Activated effector memory CD4-positive, alpha-beta T cell treated with Interleukin-2 at 50 U/mL for 16 hours (primary cell): ENCODE results near the gene CELA3B.
"Not testable (repeated sequence)": the region's sequence is repeated elsewhere in the genome, so short reads cannot be mapped to it uniquely, and the experiment has no call there.

ENCODE experiments used
- DNase-seq: peaks from one replicate; pipeline ENCODE4 v3.0.0-alpha.2; 2020

Gene CELA3B

DNA sequence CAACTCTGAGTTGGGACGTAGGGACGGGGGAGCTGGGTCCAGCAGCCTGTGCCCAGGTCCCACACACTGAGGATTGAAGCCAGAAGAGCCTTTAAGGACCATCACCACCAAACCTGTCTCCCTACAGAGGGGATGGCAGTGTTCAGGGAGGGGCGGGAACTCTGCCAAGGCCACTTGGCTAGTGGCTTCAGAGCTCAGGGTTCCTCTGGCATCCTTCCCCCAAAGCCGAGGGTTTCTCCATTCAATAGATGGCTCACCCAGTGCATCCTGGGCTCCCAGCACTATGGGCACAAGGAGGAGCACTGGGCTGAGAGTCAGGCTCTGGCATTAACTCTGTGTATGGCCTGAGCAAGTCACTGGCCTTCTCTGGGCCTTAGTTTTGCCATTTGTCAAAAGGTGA, 4.4 kb downstream of the CELA3B start:
- DNase-seq = not testable (repeated sequence)

DNA sequence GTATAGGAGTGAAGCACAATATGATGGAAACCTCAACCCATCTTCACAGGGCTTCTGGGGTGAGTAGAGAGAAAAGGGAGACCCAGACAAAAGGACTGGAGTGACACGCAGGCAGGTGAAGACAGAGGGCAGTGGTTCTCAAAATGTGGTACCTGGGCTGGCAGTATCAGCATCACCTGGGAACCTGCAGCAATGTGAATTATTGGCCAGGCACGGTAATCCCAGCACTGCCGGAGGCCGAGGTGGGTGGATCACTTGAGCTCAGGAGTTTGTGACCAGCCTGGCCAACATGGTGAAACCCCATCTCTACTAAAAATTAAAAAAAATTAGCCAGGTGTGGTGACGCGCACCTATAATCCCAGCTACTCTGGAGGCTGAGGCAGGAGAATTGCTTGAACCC, 5.3 kb downstream of the CELA3B start:
- not testable (repeated sequence) for DNase-seq

DNA sequence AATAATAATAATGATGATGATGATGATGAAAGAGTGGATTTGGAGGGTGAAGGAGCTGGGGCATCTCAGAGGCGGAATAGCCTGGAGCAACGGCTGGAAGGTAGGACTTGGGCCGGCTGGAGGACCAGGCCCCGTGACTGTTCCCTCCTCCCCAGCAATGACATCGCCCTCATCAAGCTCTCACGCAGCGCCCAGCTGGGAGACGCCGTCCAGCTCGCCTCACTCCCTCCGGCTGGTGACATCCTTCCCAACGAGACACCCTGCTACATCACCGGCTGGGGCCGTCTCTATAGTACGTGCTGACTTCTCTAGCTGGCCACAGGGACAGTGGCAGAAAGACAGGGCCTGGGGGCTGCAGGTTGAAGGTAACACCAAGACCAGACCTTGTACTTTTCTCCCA, 6.7 kb downstream of the CELA3B start:
- not testable (repeated sequence) for DNase-seq

DNA sequence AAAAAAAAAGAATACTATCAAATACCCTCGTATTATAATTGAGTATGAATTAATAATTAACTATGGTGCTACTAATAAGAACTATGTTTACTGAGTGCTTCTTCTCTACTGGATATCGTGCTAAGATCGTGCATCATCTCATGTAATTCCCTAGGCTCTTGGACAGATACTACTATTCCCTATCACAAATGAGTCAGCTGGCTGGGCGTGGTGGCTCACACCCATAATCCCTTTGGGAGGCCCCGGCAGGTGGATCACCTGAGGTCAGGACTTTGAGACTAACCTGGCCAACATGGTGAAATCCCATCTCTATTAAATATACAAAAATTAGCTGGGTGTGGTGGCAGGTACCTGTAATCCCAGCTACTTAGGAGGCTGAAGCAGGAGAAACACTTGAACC, 9.1 kb downstream of the CELA3B start:
- not testable (repeated sequence) for DNase-seq

DNA sequence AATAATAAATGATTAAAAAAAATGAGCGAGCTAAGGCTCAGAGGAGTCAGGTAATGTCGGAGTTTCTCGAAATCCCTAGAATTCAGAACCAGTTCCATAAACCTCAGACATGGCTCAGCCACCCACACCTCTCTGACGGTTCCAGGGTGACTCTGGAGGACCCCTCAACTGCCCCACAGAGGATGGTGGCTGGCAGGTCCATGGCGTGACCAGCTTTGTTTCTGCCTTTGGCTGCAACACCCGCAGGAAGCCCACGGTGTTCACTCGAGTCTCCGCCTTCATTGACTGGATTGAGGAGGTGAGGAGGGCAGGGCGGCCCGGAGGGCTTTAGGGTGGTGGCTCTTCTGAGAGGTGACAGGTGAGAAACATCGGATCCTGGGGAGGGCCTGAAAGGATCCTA, 9.6 kb downstream of the CELA3B start:
- not testable (repeated sequence) for DNase-seq

DNA sequence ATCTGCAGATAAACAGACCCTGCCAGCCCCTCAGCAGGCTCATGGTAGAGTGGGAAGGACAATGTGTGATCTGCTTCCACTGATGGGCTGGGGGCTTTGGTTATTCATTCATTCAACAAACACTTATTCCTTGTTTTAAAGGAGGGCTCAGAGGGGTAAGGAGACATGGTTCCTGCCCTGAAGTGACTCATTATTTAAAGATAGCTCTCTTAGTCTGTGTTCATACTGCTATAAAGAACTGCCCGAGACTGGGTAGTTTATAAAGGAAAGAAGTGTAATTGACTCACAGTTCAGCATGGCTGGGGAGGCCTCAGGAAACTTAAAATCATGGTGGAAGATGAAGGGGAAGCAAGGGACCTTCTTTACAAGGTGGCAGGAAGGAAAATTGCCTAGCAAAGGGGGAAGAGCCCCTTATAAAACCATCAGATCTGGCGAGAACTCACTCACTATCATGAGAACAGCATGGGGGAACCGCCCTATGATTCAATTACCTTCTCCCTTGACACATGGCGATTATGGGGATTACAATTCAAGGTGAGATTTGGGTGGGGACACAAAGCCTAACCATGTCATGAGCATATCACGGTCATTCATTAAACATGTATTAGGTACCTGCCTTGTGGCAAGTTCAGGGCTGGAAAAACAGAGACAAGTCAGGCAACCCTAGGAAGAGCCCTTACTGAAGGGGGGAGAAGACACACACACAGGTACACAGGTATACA, 13.0 kb downstream of the CELA3B start:
- DNase-seq = not testable (repeated sequence)

DNA sequence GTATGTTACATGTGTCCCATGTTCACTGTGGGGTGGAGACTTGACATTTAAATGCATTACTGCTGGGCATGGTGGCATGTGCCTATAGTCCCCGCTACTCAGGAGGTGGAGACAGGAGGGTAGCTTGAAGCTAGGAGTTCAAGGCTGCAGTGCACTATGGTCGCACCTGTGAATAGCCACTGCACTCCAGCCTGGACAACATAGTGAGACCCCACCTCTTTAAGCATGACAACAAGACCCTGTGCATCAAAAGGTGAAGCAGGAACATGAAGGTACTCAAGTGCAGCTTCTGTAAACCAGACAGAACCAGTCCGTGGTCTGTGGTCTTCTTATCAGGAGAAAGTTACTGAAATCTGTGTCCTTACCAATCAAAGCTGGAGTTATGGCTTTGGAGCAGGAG, 15.4 kb downstream of the CELA3B start:
- DNase-seq = not testable (repeated sequence)

DNA sequence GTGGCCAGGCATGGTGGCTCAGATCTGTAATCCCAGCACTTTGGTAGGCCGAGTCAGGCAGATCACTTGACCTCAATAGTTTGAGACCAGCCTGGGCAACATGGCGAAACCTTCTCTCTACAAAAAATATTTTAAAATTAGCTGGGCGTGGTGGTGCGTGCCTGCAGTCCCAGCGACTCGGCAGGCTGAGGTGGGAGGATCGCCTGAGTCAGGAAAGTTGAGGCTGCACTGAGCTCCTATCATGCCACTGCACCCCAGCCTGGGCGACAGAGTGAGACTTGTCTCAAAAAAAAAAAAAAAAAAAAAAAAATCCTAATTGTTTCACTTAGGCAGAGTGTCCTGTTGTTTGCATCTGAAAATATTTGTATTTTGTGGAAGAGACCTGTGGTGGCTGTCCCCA, 17.9 kb downstream of the CELA3B start:
- not testable (repeated sequence) for DNase-seq

DNA sequence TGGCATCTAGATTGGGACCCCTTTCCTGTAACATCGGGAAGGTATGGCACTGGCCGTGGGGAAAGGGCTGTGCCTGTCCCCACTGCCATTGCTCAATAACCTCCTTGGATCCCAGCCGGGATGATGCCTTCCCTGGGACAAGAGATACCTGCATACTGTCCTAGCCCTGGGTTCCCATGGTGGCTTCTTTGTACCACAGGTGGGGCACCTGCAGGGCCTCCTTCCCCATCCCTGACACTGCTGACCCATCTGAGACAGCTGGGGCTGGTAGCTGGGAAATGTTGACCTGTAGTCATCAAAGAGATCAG, 19.8 kb downstream of the CELA3B start:
- DNase-seq = not testable (repeated sequence)

DNA sequence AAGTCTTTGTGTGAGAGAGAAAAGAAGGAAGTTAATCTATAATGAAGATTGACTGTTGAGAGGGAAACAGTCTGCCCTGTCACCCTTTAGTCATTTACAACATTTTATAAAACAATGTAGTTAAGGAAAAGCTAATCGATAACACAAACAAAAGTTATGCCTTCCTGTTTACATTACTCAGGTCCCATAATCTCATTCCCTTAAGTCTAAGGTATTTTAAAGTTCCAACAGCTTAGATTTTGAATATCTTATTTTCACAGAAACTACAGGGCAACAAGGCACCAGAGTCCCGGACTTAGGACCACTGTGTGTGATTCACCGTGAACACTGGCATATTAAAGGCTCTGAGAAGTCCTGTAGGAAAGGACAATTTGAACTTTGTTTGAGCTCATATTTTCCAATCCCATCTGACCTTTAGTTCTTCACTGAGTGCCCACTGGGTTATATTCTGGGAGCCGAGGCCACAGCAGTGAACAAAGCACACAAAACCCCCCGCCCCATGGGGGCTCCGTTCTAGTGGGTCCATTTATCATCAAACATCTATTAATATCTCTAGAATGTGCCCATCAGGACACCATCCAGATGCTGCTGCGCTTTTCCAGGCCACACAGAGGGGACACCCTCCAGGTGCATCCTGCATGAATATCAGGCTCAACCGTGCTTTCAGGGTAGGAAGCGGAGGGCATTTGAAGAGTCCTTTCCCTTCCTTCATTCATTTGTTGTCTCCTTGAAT, 21.2 kb downstream of the CELA3B start:
- not testable (repeated sequence) for DNase-seq

DNA sequence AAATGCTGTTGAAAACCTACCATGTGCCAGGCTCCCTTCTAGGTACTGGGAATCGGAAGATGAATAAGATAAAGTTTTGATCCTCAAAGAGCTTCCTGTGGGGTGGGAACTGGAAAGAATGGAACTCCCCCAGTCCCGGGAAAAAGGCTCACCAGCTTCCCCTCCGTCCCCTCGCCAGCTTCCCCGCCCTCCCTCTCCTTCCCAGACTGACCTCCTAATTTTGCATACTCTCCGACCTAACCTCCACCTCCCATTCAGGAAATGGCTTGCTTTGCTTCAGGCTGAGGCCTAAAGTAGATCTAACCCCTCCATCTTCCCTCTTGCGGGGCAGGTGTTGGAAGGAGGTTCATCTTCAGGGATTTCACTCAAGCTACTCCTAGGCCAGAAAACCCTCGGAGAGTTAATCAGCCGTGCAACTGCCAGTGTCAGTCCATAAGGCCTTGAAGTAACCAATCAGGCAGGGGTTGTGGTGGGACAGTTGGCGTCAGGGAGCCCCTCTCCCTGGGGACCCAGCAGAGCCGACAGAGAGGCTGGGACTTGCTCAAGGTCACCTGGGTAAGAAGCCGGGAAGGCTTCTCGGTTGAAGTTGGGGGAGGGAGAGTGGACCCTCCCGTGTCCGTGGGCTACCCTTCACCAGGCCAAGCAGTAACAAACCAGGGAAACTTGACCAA, 21.9 kb downstream of the CELA3B start:
- DNase-seq = not testable (repeated sequence)

DNA sequence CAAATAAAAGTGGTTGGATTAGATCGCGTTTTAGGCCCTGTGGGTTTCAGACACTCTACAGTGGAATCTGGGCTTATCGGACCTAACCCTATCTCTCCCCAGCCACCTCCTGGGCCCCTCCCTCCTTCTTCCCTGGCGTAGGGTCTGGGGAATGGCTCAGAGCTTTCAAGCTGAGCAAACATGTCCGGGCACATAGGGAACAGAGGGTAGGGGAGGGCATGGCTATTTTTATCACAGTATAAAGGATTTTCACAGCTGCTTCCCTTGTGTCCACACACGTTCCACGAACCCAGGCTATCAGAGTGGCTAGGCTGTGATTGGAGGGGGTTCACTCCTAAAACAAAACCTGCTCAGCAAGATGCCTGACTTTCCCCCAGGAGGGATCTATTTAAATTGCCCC, 22.8 kb downstream of the CELA3B start:
- DNase-seq = not testable (repeated sequence)

DNA sequence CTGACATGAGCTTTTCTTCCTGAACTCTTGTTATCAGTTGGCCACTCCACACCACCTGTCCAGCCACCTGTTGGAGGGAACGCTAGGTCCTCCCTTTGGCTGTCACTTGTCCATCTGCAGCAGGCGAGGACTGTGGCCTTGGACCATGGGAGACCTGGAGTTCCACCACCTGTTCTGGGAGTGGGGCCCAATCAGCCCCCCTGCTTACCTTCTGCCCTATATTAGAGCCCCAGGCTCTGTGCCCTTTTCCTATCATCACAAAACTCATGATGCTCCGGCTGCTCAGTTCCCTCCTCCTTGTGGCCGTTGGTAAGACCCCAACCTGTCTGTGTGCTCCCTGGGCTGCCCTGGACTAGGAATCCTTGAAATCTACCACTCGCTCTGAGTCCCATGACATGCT, 24.6 kb downstream of the CELA3B start, which contains the start of gene CELA3A:
Gene CELA3A (plus strand): TSS at position 249 of the 400 bp plus-strand sequence. CDS start 18 bp downstream, at position 267.
- no peak for DNase-seq

DNA sequence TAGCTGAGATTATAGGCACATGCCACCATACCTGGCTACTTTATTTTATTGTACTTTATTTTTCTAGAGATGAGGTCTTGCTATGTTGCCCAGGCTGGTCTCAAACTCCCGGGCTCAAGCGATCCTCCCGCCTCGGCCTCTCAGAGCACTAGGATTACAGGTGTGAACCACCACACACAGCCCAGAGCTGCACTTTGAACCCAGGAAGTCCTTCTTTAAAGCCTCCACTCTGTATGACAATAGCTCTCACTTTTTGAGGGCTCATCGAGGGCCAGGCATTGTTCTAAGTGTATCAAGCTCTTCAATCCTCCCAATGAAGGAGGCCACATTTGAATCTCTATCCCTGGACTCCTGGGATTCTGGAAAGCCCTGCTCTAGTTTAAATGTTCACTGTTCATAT, 25.6 kb downstream of the CELA3B start:
- DNase-seq = not testable (repeated sequence)

DNA sequence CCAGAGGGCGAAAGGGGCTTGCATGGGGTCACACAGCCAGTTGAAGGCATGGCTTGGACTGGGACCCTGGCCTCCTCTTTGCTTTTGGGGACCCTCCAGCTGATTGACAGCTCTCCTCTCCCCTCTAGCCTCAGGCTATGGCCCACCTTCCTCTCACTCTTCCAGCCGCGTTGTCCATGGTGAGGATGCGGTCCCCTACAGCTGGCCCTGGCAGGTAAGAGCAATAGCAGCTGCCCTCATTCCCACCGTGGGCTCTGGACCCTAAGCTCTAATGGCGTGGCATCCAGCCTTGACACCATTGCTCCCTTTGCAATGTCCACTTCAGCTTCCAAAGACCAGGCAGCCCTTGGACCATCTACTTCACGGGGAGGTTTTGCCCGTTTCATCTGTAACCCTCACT, 26.1 kb downstream of the CELA3B start:
- DNase-seq = not testable (repeated sequence)

DNA sequence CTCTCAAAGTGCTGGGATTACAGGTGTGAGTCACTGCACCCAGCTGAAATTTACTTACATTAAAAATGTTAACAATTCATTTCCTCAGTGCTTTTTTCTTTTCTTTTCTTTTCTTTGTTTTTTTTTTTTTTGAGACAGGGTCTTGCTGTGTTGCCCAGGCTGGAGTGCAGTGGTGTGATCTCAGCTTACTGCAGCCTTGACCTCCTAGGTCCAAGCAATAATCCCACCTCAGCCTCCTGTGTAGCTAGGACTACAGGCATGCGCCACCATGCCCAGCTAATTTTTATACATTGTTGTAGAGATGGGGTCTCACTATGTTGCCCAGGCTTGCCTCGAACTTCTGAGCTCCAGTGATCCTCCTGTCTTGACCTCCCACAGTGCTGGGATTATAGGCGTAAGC, 27.1 kb downstream of the CELA3B start:
- not testable (repeated sequence) for DNase-seq

DNA sequence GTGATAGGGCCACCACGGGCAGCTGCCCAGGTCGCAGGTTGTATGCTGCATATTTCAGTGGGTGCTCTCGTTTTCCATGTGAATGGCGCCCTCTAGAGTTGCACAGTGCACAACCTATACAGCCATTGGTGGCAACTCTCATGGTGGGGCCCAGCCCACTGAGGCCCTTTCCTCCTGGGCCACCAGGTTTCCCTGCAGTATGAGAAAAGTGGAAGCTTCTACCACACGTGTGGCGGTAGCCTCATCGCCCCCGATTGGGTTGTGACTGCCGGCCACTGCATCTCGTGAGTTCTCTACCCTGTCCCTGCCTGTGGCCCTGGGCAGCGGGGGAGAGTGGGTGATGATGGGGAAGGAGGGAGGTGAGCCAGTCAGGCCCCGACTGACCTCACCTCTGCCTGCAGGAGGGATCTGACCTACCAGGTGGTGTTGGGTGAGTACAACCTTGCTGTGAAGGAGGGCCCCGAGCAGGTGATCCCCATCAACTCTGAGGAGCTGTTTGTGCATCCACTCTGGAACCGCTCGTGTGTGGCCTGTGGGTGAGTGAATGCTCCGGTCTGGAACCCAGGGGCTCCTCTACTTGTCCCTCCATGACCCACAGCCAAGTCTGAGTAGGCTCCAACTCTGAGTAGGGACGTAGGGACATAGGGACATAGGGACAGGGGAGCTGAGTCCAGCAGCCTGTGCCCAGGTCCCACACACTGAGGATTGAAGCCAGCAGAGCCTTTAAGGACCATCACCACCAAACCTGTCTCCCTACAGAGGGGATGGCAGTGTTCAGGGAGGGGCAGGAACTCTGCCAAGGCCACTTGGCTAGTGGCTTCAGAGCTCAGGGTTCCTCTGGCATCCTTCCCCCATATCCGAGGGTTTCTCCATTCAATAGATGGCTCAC, 28.7 kb downstream of the CELA3B start:
- DNase-seq = not testable (repeated sequence)

DNA sequence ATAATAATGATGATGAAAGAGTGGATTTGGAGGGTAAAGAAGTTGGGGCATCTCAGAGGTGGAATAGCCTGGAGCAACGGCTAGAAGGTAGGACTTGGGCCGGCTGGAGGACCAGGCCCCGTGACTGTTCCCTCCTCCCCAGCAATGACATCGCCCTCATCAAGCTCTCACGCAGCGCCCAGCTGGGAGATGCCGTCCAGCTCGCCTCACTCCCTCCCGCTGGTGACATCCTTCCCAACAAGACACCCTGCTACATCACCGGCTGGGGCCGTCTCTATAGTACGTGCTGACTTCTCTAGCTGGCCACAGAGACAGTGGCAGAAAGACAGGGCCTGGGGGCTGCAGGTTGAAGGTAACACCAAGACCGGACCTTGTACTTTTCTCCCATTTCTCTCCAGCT, 29.9 kb downstream of the CELA3B start:
- not testable (repeated sequence) for DNase-seq

DNA sequence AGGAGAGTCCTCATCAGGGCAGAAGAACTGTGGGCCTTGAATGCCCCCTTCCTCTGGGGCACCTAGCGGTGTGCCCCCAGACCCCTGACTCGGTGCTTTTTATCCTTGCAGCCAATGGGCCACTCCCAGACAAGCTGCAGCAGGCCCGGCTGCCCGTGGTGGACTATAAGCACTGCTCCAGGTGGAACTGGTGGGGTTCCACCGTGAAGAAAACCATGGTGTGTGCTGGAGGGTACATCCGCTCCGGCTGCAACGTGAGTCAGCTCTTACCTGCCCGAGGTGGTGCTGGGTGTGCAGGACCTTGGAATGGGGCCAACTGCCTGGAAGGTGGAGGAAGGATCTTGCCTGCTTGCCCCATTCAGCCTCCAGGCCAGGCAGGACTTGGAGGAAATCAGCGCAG, 30.4 kb downstream of the CELA3B start:
- DNase-seq = not testable (repeated sequence)

DNA sequence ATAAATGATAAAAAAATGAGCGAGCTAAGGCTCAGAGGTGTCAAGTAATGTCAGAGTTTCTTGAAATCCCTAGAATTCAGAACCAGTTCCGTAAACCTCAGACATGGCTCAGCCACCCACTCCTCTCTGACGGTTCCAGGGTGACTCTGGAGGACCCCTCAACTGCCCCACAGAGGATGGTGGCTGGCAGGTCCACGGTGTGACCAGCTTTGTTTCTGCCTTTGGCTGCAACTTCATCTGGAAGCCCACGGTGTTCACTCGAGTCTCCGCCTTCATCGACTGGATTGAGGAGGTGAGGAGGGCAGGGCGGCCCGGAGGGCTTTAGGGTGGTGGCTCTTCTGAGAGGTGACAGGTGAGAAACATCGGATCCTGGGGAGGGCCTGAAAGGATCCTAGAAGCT, 32.7 kb downstream of the CELA3B start:
- DNase-seq = not testable (repeated sequence)

DNA sequence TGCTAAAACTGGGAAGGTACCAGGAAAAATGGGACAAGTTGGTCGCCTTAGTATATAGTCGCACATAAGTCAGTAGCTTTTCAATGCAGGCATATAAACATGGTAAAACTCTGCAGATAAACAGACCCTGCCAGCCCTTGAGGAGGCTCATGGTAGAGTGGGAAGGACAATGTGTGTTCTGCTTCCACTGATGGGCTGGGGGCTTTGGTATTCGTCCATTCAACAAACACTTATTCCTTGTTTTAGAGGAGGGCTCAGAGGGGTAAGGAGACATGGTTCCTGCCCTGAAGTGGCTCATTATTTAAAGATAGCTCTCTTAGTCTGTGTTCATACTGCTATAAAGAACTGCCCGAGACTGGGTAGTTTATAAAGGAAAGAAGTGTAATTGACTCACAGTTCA, 35.9 kb downstream of the CELA3B start:
- DNase-seq = not testable (repeated sequence)

DNA sequence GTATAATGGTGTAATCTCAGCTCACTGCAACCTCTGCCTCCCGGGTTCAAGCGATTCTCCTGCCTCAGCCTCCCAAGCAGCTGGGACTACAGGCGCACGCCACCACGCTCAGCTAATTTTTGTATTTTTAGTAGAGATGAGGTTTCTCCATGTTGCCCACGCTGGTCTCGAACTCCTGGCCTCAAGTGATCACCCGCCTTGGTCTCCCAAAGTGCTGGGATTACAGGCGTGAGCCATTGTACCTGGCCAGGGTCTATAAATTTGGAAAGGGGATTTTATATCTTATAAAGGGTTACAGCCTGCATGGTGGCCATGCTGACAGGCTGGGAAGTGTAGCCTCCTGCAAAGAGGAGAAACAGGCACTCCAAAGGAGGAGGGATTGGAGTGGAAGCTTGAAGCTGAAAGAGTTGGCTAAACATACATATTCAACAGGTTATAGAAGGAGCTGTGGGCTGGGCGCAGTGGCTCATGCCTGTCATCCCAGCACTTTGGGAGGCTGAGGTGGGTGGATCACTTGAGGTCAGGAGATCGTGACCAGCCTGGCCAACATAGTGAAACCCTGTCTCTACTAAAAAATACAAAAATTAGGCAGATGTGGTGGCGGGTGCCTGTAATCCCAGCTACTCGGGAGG, 37.9 kb downstream of the CELA3B start:
- DNase-seq = not testable (repeated sequence)
